Measurements from ENCODE around the gene MYOM3. TPM values are rescaled to one million over a fixed set of nuclear protein-coding genes. Genes with fewer than 3 reads are reported as not detected.

The MYOM3 gene
- total RNA-seq, 2 experiments from 2014 or later: not detected

- Mint-ChIP-seq H3K27ac (no peak overlapping the region), H3K27me3 (no peaks in the 10 kb centered on the region), H3K4me3 (no peak overlapping the region), H3K4me1 (ENCODE audit: low read depth) (no peaks in the 10 kb centered on the region), H3K36me3 (no peaks in the 10 kb centered on the region), H3K9me3 (no peaks in the 10 kb centered on the region)
- intact Hi-C loops (cut with micrococcal nuclease): no loop called here
- CTCF ChIA-PET: no interaction called here
- POLR2A ChIA-PET: no interaction called here
- no peak for DNase-seq
These were observed 14.3 kb downstream of the MYOM3 start for GRCh38 chr1:24097663-24098062.

GRCh38 chr1:24096739-24097103 lies 15.2 kb downstream of the MYOM3 start:
- POLR2A ChIA-PET: no interaction called here
- no peak for DNase-seq
- intact Hi-C loops (cut with micrococcal nuclease): no loop called here
- Mint-ChIP-seq H3K4me3 (no peak overlapping the region), H3K27me3 (no peaks in the 10 kb centered on the region), H3K36me3 (no peaks in the 10 kb centered on the region), H3K9me3 (no peaks in the 10 kb centered on the region), H3K27ac (no peak overlapping the region), H3K4me1 (ENCODE audit: low read depth) (no peaks in the 10 kb centered on the region)
- CTCF ChIA-PET: no interaction called here

- POLR2A ChIA-PET: no interaction called here
- H3K4me3 Mint-ChIP-seq: no peak overlapping the region
These were observed 15.8 kb downstream of the MYOM3 start for GRCh38 chr1:24096009-24096738.

GRCh38 chr1:24095140-24095859 lies 16.6 kb downstream of the MYOM3 start:
- no peaks in the 10 kb centered on the region for H3K36me3 Mint-ChIP-seq
- H3K9me3 Mint-ChIP-seq: no peaks in the 10 kb centered on the region
- no peaks in the 10 kb centered on the region for H3K27me3 Mint-ChIP-seq
- intact Hi-C loops (cut with micrococcal nuclease): no loop called here
- H3K4me1 Mint-ChIP-seq (ENCODE audit: low read depth): no peaks in the 10 kb centered on the region
- no peak overlapping the region for H3K27ac Mint-ChIP-seq
- no peak overlapping the region for H3K4me3 Mint-ChIP-seq
- DNase-seq: no peak
- POLR2A ChIA-PET: no interaction called here
- CTCF ChIA-PET: no interaction called here

More at GRCh38 chr1:24096009-24096738, 15.8 kb downstream of the MYOM3 start:
- intact Hi-C loops (cut with micrococcal nuclease): no loop called here
- no peak for DNase-seq
- CTCF ChIA-PET: no interaction called here
- no peak overlapping the region for H3K27ac Mint-ChIP-seq
- no peaks in the 10 kb centered on the region for H3K36me3 Mint-ChIP-seq
- no peaks in the 10 kb centered on the region for H3K9me3 Mint-ChIP-seq
- H3K27me3 Mint-ChIP-seq: no peaks in the 10 kb centered on the region
- no peaks in the 10 kb centered on the region for H3K4me1 Mint-ChIP-seq (ENCODE audit: low read depth)

GRCh38 chr1:24094554-24094953 lies 17.4 kb downstream of the MYOM3 start:
- H3K36me3 Mint-ChIP-seq: no peaks in the 10 kb centered on the region
- H3K4me1 Mint-ChIP-seq (ENCODE audit: low read depth): no peaks in the 10 kb centered on the region
- H3K9me3 Mint-ChIP-seq: no peaks in the 10 kb centered on the region
- no peaks in the 10 kb centered on the region for H3K27me3 Mint-ChIP-seq
- H3K4me3 Mint-ChIP-seq: no peak overlapping the region
- ChIA-PET CTCF (no interaction called here), POLR2A (no interaction called here)
- no peak for DNase-seq
- intact Hi-C loops (cut with micrococcal nuclease): no loop called here
- H3K27ac Mint-ChIP-seq: no peak overlapping the region

GRCh38 chr1:24093732-24094131 lies 18.2 kb downstream of the MYOM3 start:
- no peaks in the 10 kb centered on the region for H3K9me3 Mint-ChIP-seq
- intact Hi-C loops (cut with micrococcal nuclease): no loop called here
- no peak overlapping the region for H3K4me3 Mint-ChIP-seq
- no peaks in the 10 kb centered on the region for H3K4me1 Mint-ChIP-seq (ENCODE audit: low read depth)
- DNase-seq: no peak
- H3K27me3 Mint-ChIP-seq: no peaks in the 10 kb centered on the region
- POLR2A ChIA-PET: no interaction called here
- no peak overlapping the region for H3K27ac Mint-ChIP-seq
- CTCF ChIA-PET: no interaction called here
- no peaks in the 10 kb centered on the region for H3K36me3 Mint-ChIP-seq

GRCh38 chr1:24092979-24093378 lies 19.0 kb downstream of the MYOM3 start:
- intact Hi-C loops (cut with micrococcal nuclease): no loop called here
- ChIA-PET CTCF (no interaction called here), POLR2A (no interaction called here)
- no peaks in the 10 kb centered on the region for H3K36me3 Mint-ChIP-seq
- no peaks in the 10 kb centered on the region for H3K4me1 Mint-ChIP-seq (ENCODE audit: low read depth)
- no peak overlapping the region for H3K27ac Mint-ChIP-seq
- H3K9me3 Mint-ChIP-seq: no peaks in the 10 kb centered on the region
- H3K27me3 Mint-ChIP-seq: no peaks in the 10 kb centered on the region
- no peak overlapping the region for H3K4me3 Mint-ChIP-seq
- no peak for DNase-seq

GRCh38 chr1:24091971-24092482 lies 19.9 kb downstream of the MYOM3 start:
- Mint-ChIP-seq H3K36me3 (no peaks in the 10 kb centered on the region), H3K27ac (no peak overlapping the region), H3K4me3 (no peak overlapping the region), H3K9me3 (no peaks in the 10 kb centered on the region), H3K4me1 (ENCODE audit: low read depth) (no peaks in the 10 kb centered on the region), H3K27me3 (no peaks in the 10 kb centered on the region)
- CTCF ChIA-PET: no interaction called here
- peak; percentile 21 for DNase-seq
- POLR2A ChIA-PET: no interaction called here
- intact Hi-C loops (cut with micrococcal nuclease): no loop called here

- no peaks in the 10 kb centered on the region for H3K27me3 Mint-ChIP-seq
- intact Hi-C loops (cut with micrococcal nuclease): no loop called here
- no peaks in the 10 kb centered on the region for H3K4me1 Mint-ChIP-seq (ENCODE audit: low read depth)
- CTCF ChIA-PET: interaction anchor here (0.6 kb wide), 1 partner anchor 1827 kb away, joined by 3 read pairs; no protein-coding TSS in a partner anchor
- H3K36me3 Mint-ChIP-seq: no peaks in the 10 kb centered on the region
- POLR2A ChIA-PET: no interaction called here
- no peak overlapping the region for H3K27ac Mint-ChIP-seq
- DNase-seq: no peak
- H3K4me3 Mint-ChIP-seq: no peak overlapping the region
- no peaks in the 10 kb centered on the region for H3K9me3 Mint-ChIP-seq
These were observed 21.2 kb downstream of the MYOM3 start for GRCh38 chr1:24090736-24091135.

GRCh38 chr1:24089743-24090555 lies 22.0 kb downstream of the MYOM3 start:
- intact Hi-C loops (cut with micrococcal nuclease): no loop called here
- Mint-ChIP-seq H3K27ac (no peak overlapping the region), H3K27me3 (peaks cover 3% of the 10 kb centered on the region), H3K4me3 (no peak overlapping the region), H3K36me3 (no peaks in the 10 kb centered on the region), H3K4me1 (ENCODE audit: low read depth) (no peaks in the 10 kb centered on the region), H3K9me3 (no peaks in the 10 kb centered on the region)
- CTCF ChIA-PET: interaction anchor here (0.6 kb wide), 1 partner anchor 1828 kb away, joined by 3 read pairs; no protein-coding TSS in a partner anchor
- DNase-seq: no peak
- POLR2A ChIA-PET: no interaction called here

GRCh38 chr1:24089027-24089742 lies 22.8 kb downstream of the MYOM3 start:
- no peak for DNase-seq
- CTCF ChIA-PET: no interaction called here
- Mint-ChIP-seq H3K27ac (no peak overlapping the region), H3K4me1 (ENCODE audit: low read depth) (no peaks in the 10 kb centered on the region), H3K9me3 (no peaks in the 10 kb centered on the region), H3K4me3 (no peak overlapping the region), H3K27me3 (peaks cover 3% of the 10 kb centered on the region), H3K36me3 (no peaks in the 10 kb centered on the region)
- intact Hi-C loops (cut with micrococcal nuclease): no loop called here
- POLR2A ChIA-PET: no interaction called here

GRCh38 chr1:24086466-24086865 lies 25.5 kb downstream of the MYOM3 start:
- no peak for DNase-seq
- CTCF ChIA-PET: interaction anchor here (0.8 kb wide), 1 partner anchor 64 kb away, joined by 3 read pairs; no protein-coding TSS in a partner anchor
- POLR2A ChIA-PET: no interaction called here
- Mint-ChIP-seq H3K4me1 (ENCODE audit: low read depth) (no peaks in the 10 kb centered on the region), H3K27me3 (peaks cover 3% of the 10 kb centered on the region), H3K27ac (no peak overlapping the region), H3K9me3 (no peaks in the 10 kb centered on the region), H3K4me3 (no peak overlapping the region), H3K36me3 (no peaks in the 10 kb centered on the region)
- intact Hi-C loops (cut with micrococcal nuclease): no loop called here

Data from activated CD4-positive, alpha-beta memory T cell treated with anti-CD3 and anti-CD28 coated beads for 36 hours (primary cell).